GM19324 (cell line): ENCODE measurements around the gene EPS15.

Source experiments
- ATAC-seq: cut with Tn5 transposase; IDR thresholded peaks from one replicate; pipeline ENCODE4 v1.9.1; 2021; ENCODE audit warnings: mild to moderate bottlenecking, moderate library complexity; ENCODE audit not compliant: unreplicated experiment, low FRiP score

EPS15 gene

GRCh38 chr1:51345300-51345687 is 173.8 kb downstream of the EPS15 start:
- ATAC-seq, result no peak

- ATAC-seq, result no peak
Measured at GRCh38 chr1:51344602-51345299, 174.3 kb downstream of the EPS15 start.

GRCh38 chr1:51344276-51344601 is 174.8 kb downstream of the EPS15 start:
- ATAC-seq, result no peak

DNA sequence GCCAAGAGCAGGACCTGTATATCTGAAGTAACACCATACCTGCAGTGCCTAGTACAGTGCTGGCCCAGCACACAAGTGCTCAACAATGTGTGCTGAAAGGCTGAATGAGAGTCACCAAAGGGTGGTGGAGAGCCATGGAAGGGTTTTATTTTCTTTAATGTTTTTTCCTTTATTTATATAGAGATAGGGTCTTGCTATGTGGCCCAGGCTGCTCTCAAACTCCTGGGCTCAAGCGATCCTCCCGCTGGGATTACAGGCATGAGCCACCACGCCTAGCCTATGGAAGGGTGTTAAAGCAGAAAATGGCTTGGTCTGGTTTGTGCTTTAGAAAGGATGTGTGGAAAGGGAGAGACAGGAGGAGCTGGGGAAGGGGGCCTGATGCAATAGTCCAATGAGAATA is 175.4 kb downstream of the EPS15 start:
- no peak for ATAC-seq

DNA sequence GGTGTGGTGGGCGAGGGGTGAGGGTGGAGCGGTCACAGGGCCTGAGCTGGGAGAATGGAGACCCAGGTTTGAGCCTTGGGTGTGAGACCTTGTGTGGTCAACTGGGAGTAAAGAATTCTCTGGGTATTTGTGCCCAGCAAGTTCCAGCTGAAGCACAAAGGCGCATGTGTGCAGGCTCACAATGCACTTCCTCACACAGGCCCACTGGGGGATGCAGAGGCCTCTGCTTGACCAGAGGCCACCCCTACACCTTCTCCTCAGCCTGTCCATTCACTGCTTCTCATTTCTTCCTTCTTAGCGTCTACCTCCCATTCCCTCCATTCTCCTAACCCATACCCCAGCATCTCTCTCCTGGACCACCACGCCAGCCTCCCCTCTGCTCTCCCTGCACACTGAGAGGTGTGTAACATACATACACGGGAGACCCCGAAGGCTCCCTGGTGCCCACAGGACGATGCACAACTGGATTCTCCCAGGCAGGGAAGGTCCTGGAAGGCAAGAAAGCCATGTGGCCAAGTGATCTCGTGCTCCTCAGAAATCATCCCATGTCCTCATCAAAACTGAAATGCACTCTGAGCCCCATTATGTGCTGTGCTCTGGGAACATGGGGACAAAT is 176.4 kb downstream of the EPS15 start:
- no peak for ATAC-seq

DNA sequence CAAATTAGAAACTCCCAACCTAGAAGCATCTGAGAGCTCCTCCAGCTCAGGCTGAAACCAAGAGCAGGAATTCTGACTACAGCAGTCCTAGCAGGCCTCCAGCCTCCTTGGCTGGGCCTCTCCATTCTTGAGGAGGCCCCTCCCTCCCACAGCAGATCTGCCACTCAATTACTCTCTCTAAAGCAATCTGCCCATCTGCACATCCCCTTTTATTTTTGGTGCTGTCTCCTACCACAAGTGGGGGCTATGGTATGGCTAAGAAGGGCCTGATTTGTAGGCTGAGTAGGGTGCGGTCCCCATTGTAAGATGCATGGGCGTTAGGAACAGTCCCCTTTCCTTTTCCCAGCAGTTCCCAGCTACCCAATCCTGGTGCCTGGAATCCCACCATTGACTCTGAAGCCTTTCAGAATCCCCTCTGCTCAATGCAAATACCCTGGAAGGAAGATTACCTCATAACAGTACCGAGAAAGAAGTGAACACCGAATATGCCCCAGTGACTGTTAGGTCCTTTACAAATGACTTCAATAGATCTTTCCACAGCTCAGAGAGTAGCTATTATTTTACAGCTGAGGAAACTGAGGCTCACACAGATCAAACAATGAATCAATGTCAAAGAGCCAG is 177.1 kb downstream of the EPS15 start:
- ATAC-seq, result no peak

- ATAC-seq, result no peak
Measured at GRCh38 chr1:51340380-51340779, 178.7 kb downstream of the EPS15 start.

- ATAC-seq, result no peak
Measured at GRCh38 chr1:51336711-51337110, 182.4 kb downstream of the EPS15 start.

DNA sequence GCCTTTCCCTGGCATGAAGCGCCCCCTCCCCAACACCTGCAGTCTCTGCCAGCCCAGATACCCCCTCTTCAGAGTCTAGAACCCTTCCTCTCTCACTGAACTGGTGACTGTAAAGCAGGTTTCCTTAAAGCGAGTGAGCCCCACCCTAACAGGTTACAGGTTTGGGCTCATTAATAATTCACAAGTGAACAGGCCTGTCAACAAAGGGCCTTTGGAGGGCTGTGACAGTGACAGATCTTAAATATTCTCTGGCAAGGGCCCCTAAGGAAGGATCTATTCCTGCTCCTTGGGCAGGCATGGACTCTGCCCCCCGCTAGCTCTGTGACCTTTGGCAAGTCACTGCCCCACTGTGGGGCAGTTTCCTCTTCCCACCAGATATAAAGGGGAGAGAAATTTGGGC is 183.1 kb downstream of the EPS15 start:
- no peak for ATAC-seq

GRCh38 chr1:51331206-51332100 is 187.6 kb downstream of the EPS15 start:
- ATAC-seq, result no peak

DNA sequence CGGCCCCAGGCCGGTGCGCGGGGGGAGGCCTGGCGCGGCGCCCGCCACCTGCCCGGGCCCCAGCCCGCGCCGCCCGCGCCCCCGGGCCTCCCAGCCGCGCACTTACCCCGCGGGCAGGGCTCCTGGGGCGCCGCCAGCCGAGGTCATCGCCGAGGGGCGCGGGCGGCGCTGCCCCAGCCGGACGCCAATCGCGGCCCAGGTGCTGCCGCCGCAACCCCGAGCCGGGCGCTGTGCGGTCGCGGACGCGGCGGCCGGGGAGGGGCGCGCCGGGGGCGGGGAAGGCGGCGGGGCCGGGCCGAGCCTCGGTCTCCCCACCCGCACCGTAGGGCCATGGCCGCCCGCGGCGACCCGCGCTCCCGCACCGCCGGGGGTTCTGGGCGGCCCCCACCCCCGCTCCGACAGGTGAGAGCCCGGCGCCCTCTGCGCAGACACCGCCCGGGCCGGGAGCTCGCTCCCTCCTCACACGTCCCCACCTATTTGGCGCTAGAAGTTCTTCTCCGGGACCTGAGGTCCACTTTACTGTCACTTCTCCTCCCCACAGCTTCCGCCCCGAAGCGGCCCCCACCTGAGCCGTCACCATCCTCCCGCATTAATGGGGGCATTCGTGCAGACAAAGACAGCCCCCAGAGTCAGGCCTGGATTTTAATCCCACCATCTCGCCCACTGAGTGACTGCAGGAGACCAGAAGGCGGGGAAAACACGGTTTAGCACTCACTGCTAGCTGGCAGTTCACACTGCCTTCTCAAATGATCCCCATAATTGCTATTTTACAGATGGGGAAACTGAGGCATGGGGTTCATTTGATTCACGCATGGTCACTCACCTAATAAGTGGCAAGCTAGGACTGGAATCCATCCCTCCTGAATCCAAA is 188.5 kb downstream of the EPS15 start, which contains the start of gene TTC39A:
TSS of gene TTC39A (minus strand) at position 232 of the 871 bp plus-strand sequence. CDS start at position 147, 85 bp downstream.
- ATAC-seq, result no peak

GRCh38 chr1:51329443-51330325 is 189.4 kb downstream of the EPS15 start:
- no peak for ATAC-seq

DNA sequence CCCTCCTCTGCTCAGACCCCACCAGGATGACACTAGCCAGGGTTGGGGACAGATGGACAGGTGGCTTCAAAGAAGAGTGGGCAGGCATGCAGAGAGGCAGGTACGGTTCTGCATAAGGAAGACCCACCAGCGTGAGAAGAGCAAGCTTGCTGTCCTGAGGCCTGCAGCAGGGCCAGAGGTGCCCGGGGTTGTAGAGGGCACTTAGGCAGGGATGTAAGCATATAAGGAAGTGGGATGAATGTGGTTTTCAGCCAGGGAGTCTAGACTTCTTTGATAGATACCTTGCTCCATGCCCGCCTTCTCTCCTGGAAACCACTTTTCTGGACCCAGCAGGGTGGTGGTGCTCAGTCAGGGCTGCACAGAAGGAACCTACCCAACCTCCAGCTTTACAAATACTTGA is 190.1 kb downstream of the EPS15 start:
- no peak for ATAC-seq

DNA sequence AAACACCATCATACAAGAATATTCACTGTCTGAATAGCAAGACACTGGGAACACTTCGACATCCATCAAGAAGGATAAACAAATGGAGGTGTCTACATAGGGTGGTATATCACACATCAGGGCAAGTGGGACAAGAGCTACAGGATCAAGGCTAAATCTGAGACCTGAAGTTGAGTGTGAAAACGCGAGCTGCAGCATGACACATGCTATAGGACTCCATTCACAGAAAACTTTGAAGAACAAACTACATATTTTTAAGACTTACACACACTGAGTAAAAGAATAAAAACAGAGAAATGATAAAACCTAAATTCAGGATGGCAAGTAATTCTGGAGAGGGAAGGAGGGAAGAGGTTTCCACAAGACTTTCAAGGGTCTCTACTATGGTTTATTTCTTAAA is 190.8 kb downstream of the EPS15 start:
- no peak for ATAC-seq

DNA sequence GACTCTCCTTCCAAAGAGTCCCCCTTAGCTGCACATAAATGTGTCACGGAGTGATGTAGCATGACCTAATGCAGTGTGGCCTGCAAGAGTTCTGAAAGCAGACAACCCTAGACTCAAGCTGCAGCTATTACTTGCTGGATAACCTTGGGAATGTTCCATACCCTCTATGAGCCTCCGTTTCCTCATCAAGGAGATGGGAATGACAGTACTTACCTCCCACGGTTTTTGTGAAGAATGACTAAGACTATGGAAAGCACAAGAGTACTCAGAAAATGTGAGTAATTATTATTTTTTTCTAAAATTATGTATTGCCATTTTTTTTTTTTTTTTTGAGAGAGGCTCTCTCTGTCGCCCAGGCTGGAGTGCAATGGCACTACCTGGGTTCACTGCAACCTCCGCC is 191.7 kb downstream of the EPS15 start:
- no peak for ATAC-seq

GRCh38 chr1:51326839-51327238 is 192.2 kb downstream of the EPS15 start:
- ATAC-seq, result no peak

- no peak for ATAC-seq
Measured at GRCh38 chr1:51325878-51326755, 192.9 kb downstream of the EPS15 start.

- no peak for ATAC-seq
Measured at GRCh38 chr1:51325391-51325790, 193.7 kb downstream of the EPS15 start.
